Left cardiac atrium (tissue), 4 donors: ENCODE measurements around the gene GADL1. TPM values are rescaled to one million over a fixed set of nuclear protein-coding genes. Genes with fewer than 3 reads are reported as not detected.

ENCODE experiments used
- ATAC-seq, 2 donors: fragments of 200-7000 bp; cut with Tn5 transposase; one replicate each; pipeline ENCODE4 v1.9.1; 2020; ENCODE audit warnings: mild to moderate bottlenecking in 2 of 2, moderate library complexity in 2 of 2
- DNase-seq: peaks from one replicate; pipeline ENCODE4 v3.0.0-alpha.2; 2020
- intact Hi-C, 2 donors: fragments of 100-400 bp; cut with DNase I; formaldehyde crosslinking; loops; one replicate each; pipeline versions ENCODE4 v1.14.1 to v1.15.1; 2022 to 2023
- total RNA-seq, 2 donors: library from RNA; stranded (reverse); fragmentation: NEBNext Ultra II Directional; extraction: Animal tissue kit (Norgen Biotek cat#: 25700); gene quantifications; one replicate each; pipeline ENCODE4 v1.2.1, GENCODE V29; 2021
- donor health status: DM: no; HTN: yes; CAD: no.
- donor health status: DM: no; HTN: yes; CAD: no; lungs with severe emphysema.
- donor health status: DM: yes; HTN: yes; CAD: no.
- donor health status: Dilated cardiomyopathy.

GADL1 gene
- total RNA-seq, 2 donors from 2014 or later: not detected

DNA sequence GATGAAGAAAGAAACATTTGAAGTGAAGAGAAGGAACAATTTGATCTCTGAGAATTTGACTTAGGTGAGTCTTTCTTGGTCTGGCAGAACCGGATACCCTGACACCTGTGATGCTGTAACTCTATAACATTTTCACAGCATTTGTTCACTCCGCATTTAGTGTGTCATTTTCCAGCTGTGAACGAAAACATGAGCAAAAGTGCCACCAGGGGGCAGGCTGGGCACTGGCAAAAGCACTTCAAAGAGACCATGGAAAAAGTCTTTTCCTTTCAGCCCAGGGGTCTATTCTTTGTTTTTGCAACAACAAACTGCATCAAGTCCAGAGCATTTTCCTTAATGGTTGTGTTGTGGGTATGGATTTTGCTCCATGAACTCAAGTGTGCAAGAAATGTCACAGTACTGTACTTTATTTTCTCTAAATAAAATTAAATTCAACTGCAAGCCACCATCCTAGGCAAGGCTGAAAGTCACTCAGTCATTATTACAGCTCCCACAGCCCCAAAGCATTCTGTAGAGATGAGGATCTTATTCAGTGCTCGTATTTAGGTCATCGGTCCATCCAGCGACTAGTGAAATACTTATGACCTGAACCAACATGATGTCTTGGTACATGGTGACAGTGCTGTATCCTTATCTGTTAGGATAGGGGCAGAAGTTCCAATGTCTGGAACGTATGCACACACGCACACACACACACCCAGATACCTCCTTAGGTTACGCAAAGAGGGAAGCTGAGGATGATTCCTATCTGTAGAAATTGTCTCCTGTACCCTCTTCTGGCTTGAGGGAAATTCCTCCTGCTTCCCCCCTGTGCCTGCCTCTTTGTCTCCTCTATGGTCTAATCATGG is 125.5 kb downstream of the GADL1 start:
- ATAC-seq (peak; percentile 19 to 41), DNase-seq (peak; percentile 79)
- intact Hi-C loops: loop anchor here in 1 of 2 donors (1.0 to 10.0 kb wide), 2 partner anchors 363 to 996 kb away; no protein-coding TSS in a partner anchor

DNA sequence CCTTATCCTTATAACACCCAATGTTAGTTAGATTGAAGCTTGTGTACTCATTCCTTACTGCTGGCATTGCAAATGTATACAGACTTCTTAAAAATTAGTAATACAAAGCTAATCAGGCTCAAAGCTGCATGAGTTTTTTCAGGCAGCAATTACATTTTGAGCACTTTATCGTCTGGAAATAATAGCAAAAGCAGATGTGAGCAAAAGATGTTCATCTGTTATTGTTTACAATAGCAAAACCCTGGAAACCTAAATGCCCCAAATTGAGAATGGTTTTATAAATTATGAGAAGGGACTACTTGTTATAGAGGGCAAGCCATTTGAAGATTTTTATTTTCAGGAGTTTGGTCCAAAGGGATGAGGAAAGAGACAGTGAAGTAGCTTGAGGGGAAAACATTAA is 126.4 kb downstream of the GADL1 start:
- intact Hi-C loops: loop anchor here in 1 of 2 donors (1.0 to 10.0 kb wide), 2 partner anchors 364 to 997 kb away; no protein-coding TSS in a partner anchor
- no peak for ATAC-seq

DNA sequence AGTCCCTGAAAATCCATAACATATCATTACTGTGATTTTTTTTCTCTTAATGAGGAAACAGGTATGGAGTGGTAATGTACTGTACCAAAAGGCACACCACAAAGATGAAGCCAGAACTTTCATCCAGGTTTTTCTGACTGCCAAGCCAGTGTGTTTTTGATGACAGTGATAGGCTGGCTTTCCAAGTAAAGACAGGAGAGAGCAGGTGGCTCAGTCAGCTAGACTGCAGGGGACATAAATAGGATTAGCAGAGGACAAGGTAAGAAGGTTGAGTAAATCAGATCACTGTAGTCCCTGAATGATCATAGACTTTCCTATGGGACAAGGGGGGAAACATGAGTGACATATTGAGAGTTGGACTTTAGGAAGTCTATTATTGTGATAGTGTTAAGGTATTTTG is 127.9 kb downstream of the GADL1 start:
- ATAC-seq: no peak
- no peak for DNase-seq
- intact Hi-C loops: loop anchor here in 1 of 2 donors (10.0 kb wide), 1 partner anchor 998 kb away; no protein-coding TSS in a partner anchor

More for the DNA sequence above, 126.4 kb downstream of the GADL1 start:
- DNase-seq: no peak

DNA sequence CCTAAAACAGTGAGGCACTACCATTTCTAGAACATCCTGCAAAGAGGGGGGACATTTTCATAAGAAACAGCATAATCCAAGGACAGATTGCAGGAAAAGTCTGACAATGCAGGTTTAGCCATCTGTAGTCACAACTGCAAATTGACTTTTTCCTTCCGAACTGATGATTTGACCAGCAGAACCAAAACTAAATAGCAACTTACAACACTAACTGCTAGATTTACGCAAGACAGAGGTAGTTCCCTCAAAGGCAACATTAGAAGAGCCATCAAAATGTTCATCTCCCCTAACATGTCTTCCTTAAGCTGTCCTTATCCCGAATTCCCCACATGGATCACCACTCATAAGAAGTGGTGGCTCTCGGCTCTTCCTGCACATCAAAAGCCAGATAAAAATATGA is 129.6 kb downstream of the GADL1 start:
- ATAC-seq (no peak), DNase-seq (no peak)
- intact Hi-C loops: loop anchor here in 1 of 2 donors (10.0 kb wide), 1 partner anchor 1000 kb away; no protein-coding TSS in a partner anchor

DNA sequence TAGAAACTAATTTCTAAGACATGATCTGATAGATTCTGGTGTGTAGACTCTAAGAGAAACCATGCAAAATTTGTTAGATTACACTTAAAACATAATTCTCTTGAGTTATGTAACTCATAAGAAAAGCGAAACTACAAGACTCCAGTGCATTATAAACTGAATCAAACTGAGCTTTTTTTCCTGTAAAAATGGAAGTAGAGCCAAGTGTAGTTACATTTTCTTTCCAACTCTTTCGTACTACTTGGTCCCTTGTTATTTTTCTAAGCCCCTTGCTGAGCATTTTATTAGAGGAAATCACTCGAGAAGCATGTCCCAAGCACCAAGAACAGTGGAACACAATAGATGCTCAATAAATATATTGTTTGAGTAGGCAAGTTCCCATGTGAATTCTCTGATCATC is 130.2 kb downstream of the GADL1 start:
- no peak for DNase-seq
- no peak for ATAC-seq
- intact Hi-C loops: loop anchor here in 1 of 2 donors (10.0 kb wide), 1 partner anchor 1001 kb away; no protein-coding TSS in a partner anchor

DNA sequence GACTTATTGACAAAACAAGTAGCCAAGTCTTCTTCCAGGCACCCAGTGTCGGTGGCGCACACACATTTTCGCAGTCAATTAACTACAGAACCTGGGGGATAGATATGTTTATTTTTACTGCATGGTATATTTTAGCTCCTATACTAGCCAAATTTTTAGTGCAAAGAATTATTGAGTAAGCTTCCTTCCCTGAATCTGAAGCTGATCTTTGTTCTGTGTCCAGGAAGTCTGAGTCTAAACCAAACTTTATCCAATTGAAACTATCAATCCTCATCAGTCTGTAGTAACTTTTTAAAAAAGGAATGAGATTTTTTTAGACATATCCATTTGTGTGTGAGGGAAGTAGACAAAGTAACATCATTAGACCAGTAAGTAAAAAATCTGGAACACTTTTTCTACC is 133.1 kb downstream of the GADL1 start:
- DNase-seq (no peak), ATAC-seq (no peak)
- intact Hi-C loops: loop anchor here in 1 of 2 donors (10.0 kb wide), 1 partner anchor 1003 kb away; no protein-coding TSS in a partner anchor

DNA sequence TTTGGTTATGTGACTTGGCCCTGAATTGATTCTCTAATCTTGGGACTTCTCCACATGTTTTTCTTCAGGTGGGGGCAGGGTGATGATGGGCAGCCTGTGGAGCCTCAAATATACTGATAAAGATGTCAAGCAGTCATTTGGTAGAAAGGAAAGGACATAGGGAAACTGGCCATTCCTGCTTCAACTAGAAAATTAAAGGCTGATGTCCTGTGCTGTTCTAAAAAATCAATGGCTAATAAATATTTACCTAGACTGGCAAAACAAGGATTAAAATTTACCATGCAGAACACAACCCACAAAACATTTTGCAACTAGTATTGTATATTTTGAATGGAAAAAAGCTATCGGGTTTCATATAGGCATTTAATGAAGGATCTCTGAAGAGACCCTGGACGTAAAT is 133.7 kb downstream of the GADL1 start:
- intact Hi-C loops: loop anchor here in 1 of 2 donors (10.0 kb wide), 1 partner anchor 1004 kb away; no protein-coding TSS in a partner anchor
- DNase-seq: no peak
- no peak for ATAC-seq

DNA sequence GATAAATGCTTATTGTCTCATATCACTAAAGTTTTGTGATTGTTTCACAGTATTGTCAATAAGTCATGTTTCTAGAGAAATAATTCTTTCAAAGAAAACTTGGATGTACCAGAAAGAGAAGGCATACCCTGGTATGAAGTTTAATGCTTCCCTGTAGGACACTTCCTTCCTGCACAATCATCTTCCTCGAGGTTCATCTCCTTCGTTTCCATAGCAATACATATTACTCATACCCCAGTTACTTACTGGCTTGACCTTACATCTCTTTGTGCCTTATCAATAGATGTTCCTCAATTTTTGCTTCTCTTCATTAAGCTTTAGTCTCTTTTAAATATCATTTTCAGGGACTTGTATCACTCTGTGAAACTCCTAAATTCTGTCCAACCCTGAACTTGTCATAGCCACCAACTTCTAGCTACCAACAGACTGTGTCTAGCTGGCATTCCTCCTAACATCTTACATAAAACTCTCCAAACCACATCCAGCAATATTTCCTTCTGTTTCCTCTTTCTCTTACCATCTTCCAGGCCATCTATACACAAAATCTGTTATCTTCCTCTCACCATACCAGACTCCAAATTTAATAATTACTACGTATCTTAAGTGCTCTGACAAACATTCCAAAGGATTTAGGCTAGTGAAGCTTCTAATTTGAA is 134.3 kb downstream of the GADL1 start:
- no peak for DNase-seq
- intact Hi-C loops: loop anchor here in 1 of 2 donors (10.0 kb wide), 1 partner anchor 1005 kb away; no protein-coding TSS in a partner anchor
- ATAC-seq: no peak

DNA sequence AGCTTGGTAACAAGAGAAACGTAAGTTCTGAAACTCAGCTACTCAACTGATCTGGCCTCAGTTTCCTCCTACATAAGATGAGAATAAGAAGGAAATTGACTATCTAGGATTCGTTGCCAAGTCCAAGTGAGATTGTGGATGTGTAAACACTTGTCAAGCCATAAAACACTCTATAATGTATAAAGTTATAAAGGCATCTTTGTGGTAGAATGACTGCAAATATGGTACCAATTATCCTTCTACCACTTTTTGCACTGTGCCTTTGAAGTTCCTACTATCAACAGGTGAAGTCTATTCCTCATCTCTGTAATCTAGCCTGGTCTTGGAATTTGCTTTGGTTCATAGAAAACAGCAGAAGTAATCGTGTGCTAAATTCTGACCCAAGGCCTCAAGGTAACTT is 138.2 kb downstream of the GADL1 start:
- ATAC-seq: no peak
- DNase-seq: no peak
- intact Hi-C loops: no loop called here

DNA sequence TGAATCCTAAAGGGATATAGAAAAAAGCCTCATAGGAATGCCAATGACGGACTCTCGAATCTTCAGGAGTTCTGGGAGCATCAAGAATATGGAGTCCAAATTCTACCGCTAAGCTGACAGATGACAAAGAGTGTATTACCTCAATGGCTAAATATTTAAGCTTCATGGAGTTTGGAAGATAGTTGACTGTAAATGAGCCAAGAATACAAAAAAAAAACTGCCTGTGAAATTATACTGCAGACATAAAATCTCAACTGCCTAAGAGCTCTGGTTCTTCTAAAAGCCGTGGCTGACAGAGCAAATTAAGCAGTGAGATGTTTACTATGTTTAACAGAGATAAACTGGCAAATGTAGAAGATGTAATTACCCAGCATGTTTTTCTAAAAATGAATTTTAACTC is 140.0 kb downstream of the GADL1 start:
- intact Hi-C loops: loop anchor here in 1 of 2 donors (5.0 kb wide), 1 partner anchor 712 kb away; no protein-coding TSS in a partner anchor
- DNase-seq (no peak), ATAC-seq (no peak)

DNA sequence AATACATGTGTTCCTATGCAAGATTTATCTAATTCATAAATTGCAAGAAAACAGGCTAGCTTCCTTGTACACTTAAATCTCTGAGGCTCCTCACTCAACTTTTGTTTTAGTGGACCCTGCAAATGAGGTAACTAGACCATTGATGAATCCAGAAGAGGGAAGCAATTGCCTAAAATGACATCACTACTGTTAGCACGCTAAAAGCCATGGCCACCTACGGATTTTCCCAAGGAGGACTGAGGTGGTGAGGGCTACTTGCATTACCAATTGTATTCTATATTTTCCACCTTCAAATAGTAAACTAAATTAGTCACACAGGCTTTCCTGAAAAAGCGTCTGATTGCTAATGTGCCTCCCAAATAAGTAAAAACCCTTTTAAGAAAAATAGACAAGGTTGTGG is 140.7 kb downstream of the GADL1 start:
- intact Hi-C loops: loop anchor here in 1 of 2 donors (5.0 kb wide), 1 partner anchor 711 kb away; no protein-coding TSS in a partner anchor
- DNase-seq (no peak), ATAC-seq (no peak)

DNA sequence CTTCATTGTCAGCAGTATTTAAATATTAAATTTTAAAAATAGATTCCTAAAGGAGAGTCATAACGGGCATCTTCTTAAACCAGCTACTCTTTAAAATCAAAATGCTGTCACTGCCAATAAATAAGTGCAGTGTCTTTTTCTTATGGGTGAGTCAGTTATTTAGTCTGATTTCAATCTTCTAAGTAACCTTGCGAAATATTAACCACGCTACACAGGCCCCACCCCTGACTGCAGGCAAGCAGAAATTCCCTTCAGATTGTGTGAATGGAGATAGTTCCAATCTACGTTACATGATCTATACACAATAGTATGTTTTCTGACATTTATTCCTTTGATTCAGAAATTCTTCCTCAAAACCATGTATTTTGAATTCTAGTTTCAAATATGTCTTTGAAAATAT is 141.5 kb downstream of the GADL1 start:
- intact Hi-C loops: loop anchor here in 1 of 2 donors (5.0 kb wide), 1 partner anchor 711 kb away; no protein-coding TSS in a partner anchor
- ATAC-seq: peak in 1 of 2 donors; percentile 67

DNA sequence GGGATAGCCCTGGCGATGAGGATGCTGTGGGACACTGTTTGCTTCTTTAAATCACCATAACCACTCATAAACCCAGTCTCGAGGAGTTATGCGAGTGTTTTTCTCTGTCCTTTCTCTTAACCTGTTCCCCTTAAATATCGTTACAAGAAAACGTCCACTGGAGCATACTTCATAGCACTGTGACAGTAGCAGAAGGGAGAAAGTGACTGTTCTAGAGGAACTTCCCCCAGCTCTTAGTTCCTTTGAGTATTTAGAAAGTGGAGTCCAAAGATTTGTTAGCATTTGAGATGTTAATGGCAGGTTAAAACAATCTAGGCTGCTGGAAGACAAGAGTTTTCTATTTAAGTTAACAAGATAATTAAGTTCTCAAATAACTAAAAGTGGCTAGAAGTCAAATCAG is 142.0 kb downstream of the GADL1 start:
- DNase-seq (no peak), ATAC-seq (no peak)
- intact Hi-C loops: loop anchor here in 1 of 2 donors (5.0 kb wide), 1 partner anchor 710 kb away; no protein-coding TSS in a partner anchor

More for the DNA sequence above, 141.5 kb downstream of the GADL1 start:
- DNase-seq: no peak

DNA sequence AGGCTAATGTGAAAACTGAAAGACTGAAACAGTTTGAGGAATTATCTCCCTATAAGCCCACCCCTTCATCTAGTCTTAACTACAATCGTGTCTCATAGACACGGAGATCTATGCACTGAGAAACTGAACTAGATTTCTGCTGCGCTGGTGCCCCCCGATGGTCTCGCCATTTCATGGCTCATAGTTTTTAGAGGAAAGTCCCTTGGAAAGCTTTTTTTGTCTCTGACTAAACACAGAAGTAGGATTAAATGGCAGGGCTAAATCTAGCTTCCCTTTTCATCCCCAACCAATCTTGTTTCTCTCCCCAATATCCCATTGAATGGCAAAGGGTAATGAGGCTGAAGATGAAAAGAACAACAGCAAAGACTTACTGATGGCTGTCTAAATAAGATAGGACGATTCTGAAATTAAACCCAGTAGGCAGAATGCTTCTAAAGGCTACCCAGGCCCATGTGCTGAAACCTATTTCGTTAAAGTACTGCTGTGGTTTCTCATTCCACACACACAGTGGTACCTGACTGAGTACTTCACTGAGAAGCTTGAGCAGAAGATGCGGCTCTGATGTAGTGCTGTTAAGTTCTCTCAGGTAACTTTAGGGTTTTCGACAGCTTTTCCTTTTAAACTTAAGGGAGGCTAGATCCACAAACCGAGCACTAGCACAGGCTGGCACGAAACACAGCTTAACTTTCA is 142.7 kb downstream of the GADL1 start:
- intact Hi-C loops: loop anchor here in 1 of 2 donors (5.0 kb wide), 1 partner anchor 709 kb away; no protein-coding TSS in a partner anchor
- ATAC-seq: no peak
- peak; percentile 43 for DNase-seq

DNA sequence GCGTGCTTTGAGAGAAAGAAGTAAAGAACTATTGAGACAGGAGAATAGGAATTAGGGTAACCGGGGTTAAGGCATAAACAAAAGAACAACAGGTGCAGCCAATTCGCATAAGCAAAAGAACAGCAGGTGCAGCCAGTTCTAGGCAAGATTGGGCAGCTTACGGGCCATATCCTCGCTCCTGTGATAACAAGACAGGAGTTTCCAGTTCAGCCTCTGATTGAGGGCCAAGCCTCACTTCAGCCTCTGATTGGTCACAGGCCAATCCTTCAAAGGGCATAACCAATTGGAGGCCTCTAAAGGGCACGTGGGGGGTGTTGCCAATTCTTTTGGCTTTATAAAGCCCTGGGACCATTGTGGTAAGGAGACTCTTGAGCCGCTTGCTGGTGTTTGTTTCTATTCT is 143.5 kb downstream of the GADL1 start:
- DNase-seq (no peak), ATAC-seq (no peak)
- intact Hi-C loops: loop anchor here in 1 of 2 donors (5.0 kb wide), 1 partner anchor 709 kb away; no protein-coding TSS in a partner anchor

DNA sequence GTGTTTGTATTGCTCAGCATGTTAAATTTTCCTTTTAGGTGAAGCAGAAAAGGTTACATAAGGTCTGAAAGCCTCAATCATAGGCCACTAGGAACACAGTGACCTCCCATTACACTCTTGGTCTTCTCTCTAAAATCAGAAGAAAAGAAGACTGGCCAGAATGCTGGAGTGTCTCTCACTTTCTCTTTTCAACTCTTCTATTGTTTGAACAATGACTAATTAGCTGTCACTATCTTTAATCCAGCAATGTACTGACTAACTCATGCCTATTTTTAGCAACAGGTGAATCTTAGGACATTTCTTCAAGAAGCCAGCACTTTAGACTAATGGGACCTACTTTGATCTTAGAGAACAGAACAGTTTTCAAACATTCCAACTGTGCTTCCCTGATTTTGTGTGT is 145.2 kb downstream of the GADL1 start:
- DNase-seq (no peak), ATAC-seq (no peak)
- intact Hi-C loops: loop anchor here in 1 of 2 donors (5.0 to 10.0 kb wide), 2 partner anchors 547 to 634 kb away; no protein-coding TSS in a partner anchor

DNA sequence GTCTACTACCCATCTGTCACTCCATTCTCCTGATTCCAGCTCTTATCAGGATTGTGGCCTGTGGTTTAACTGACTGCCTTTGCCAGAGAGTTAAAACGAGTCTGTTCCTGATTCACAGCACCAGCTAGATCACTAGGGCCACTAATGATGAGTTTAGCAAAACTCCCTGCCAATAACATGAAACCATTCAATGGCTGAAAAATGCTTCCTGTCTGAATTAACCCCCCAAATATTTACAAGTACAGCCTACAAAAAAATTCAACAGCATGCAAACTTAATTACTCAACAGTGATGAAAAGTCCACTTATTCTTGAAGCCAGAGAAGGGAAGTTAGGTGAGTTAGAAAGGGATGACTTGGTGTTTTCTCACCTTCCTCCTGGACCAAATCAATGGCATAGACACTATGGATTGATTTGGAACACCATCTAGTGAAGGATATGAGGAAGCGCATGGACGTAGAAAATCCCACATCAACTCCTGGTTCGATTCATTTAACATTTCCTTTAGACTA is 146.6 kb downstream of the GADL1 start:
- intact Hi-C loops: loop anchor here in 1 of 2 donors (5.0 to 10.0 kb wide), 2 partner anchors 546 to 633 kb away; no protein-coding TSS in a partner anchor
- DNase-seq (no peak), ATAC-seq (peak; percentile 74 to 79)

DNA sequence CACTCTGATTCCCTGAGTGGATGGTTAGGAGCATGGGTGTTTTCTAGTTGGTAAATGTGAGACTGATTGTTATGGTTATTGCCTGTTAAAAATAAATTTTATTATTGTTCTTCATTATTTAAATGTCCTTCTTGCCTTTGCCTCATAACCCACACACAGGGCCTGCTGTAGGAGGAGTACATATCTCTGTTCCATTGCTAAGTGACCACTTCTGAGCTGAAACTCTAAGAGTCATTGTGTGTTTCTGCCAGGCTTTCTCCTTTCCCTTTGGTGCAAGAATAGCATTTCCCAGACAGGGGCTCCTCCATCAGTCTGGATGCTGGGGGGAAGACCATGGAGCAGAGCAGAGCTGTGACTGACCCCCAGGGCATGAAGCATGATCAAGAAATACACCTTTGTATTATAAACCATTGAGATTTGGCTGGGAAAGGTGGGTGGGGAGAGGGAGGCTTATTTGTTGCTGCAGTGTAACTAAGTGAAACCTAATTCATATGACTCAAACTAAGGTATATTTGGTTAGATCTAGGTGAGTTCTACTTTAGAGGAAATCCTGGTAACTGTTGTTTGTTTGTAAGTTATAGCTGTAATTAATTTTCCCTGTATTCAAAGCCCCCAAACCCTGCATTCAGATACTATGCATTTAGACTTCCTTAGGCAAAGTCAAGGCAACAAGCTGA is 150.7 kb downstream of the GADL1 start:
- intact Hi-C loops: loop anchor here in 1 of 2 donors (10.0 kb wide), 1 partner anchor 629 kb away; no protein-coding TSS in a partner anchor
- no peak for DNase-seq
- ATAC-seq: no peak
